ENCODE results near the gene SNRNP70.

The SNRNP70 gene

GRCh38 chr19:49157445-49158224 is 72.4 kb downstream of the SNRNP70 start, which contains the start of gene TRPM4:
Gene TRPM4, plus strand, starts transcription at chr19:49157792. Its CDS starts 75 bp downstream, at chr19:49157867.
- Histone ChIP-seq H3K9ac (no peak within 1 kb of the TSS), H3K4me3 (ENCODE audit: low read depth, low read length) (peak within 1 kb of the TSS; percentile 68)

More at GRCh38 chr19:49157445-49158224, 72.4 kb downstream of the SNRNP70 start, which contains the start of gene TRPM4:
- H3K79me2 ChIP-seq: no peaks in the 10 kb centered on the region
- peak within 1 kb of the TSS; percentile 90 for H2AFZ ChIP-seq
- H3K36me3 ChIP-seq (ENCODE audit: control insufficient read depth, insufficient read depth, low read length): no peaks in the 10 kb centered on the region
- H3K4me1 ChIP-seq: peaks cover 4% of the 10 kb centered on the region
- H3K27ac ChIP-seq: peak within 1 kb of the TSS; percentile 62
- H3K4me2 ChIP-seq (ENCODE audit: low read length): peak within 1 kb of the TSS; percentile 85
- no peak for TF ChIP-seq CTCF (IDR thresholded peaks at IDR 0.05)
- no peaks in the 10 kb centered on the region for H3K9me3 ChIP-seq (ENCODE audit: control insufficient read depth, low read length)
- H3K27me3 ChIP-seq (ENCODE audit: control insufficient read depth, insufficient read depth, low read length): no peaks in the 10 kb centered on the region

Measured in parathyroid adenoma (tissue), 2 donors.